ENCODE data around the gene RNF167.

The RNF167 gene

DNA sequence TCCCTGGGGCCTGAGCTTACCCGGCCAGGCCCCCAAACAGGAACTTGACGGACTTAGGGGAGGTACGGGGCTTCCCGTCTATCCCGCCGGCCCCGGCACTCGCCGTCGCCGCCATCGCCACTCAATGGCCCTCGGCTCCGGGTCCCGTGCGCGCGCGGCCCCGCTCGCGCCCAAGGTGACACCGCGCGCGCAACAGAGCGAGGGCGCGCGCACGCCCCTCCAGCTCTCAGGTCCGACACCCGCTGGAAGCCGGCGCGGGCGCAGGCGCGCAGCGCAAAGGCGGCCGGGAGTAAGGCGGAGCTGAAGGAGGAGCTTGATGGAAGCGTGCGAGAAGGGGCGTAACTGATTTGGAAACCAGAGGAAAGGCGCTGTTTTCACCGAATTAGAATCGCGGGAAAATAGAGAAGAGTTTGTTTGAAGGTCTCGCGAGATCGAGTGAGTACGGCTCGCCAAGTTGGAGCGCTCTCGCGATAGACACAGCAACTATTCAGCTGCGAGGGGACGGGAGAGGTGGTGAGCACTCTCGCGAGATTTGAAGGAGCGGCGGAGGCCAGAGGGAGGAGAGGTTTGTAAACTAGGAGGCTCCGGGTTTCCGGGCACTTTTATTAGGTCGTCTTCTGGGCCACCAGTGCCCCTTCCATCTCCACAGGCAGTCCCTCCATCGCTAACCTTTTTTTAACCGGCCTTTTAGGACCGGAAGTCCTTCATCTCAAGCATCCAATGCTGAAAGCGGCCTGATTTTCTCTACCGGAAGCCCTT, at the start of gene RNF167, which contains the start of gene SLC25A11:
Gene RNF167 (plus strand): TSS at position 473 of the 759 bp plus-strand sequence. CDS start 642 bp downstream, outside the sequence.
Gene SLC25A11 (minus strand): TSS at position 251 of the 759 bp plus-strand sequence. CDS start 136 bp downstream, at position 115.
- no peak for TF ChIP-seq JUND (IDR thresholded peaks at IDR 0.05; ENCODE audit: low read depth)
- in situ Hi-C loops (cut with HindIII; ENCODE audit: low pct_unique_long_range_greater_than_20kb, low sequenced_read_pairs), result no loop called here
- peak; percentile 93 to 99 for DNase-seq (ENCODE audit: low read depth in 1 of 2, low spot score in 1 of 2)

DNA sequence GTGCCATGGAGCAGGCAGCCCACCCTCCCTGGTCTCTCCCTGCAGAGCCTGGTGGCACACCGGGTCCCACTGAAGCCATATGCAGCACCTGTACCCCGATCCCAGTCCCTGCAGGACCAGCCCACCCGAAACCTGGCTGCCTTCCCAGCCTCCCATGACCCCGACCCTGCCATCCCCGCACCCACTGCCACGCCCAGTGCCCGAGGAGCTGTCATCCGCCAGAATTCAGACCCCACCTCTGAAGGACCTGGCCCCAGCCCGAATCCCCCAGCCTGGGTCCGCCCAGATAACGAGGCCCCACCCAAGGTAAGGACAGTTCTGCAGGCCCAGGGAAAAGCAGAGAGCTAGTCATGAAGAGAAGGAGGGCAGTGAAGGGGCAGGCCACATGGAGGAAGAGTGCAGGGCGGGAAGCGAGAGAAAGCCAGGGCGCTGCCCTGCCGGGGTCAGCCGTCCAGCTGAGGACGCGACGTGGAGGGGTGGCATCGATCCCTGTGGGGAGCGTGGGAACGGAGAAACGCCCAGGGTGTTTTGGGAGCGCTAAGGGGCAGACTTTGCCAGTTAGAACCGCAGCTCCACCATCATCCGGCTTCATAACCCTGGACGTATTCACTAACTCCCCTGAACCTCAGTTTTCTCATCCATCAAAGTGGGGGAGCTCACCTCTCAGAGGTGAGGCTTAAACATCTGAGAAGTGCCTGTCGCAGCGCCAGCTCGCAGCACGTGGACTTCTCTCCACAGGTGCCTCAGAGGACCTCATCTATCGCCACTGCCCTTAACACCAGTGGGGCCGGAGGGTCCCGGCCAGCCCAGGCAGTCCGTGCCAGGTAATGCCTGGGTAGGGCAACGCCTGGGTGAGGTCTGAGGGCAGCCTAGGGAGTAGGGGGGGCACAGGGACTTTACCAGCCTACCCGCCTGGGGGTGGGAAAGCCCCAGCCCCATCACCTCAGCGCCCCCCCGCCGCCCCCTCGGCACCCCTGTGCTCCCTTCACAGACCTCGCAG, 48.4 kb upstream of the RNF167 start:
- no peak for DNase-seq (ENCODE audit: low read depth in 1 of 2, low spot score in 1 of 2)
- in situ Hi-C loops (cut with HindIII; ENCODE audit: low pct_unique_long_range_greater_than_20kb, low sequenced_read_pairs), result no loop called here
- no peak for TF ChIP-seq JUND (IDR thresholded peaks at IDR 0.05; ENCODE audit: low read depth)

DNA sequence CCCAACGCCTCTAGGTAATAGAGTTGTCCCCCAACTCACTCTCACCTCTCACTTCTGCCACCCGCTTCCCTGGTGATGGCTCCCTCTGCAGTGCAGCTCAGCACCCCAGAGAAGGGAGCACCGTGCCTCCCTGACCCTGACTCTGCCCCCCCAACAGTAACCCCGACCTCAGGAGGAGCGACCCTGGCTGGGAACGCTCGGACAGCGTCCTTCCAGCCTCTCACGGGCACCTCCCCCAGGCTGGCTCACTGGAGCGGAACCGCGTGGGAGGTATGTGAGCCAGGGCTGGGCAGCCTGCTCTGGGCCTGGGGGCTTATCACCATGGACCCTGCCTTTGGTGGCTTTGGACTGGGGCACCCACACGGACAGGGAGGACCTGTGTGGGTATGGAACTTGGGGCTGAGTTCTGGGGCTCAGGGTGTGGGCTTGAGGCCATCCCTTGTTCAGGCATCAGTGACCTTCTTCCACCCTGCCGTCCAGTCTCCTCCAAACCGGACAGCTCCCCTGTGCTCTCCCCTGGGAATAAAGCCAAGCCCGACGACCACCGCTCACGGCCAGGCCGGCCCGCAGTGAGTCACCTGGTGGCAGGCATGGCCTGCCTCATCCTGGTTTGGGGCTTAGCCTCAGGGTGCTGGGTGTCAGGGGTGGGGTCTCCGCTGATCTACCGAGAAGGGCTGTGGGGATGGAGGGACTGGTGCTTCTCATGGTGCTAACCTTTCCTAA, 47.4 kb upstream of the RNF167 start:
- in situ Hi-C loops (cut with HindIII; ENCODE audit: low pct_unique_long_range_greater_than_20kb, low sequenced_read_pairs), result no loop called here
- no peak for TF ChIP-seq JUND (IDR thresholded peaks at IDR 0.05; ENCODE audit: low read depth)
- DNase-seq (ENCODE audit: low read depth in 1 of 2, low spot score in 1 of 2), result no peak

DNA sequence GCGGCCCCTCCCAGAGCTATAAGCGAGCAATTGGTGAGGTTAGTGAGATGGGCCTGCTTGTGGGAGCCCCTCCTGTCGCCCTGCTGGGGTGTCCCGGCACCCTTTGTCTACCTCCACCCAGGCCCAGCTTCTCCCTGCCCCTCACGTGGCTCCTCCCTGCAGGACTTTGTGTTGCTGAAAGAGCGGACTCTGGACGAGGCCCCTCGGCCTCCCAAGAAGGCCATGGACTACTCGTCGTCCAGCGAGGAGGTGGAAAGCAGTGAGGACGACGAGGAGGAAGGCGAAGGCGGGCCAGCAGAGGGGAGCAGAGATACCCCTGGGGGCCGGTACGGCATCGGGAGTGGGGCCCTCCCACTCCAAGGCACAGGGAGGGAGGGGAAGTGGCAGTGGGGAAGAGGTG, 46.8 kb upstream of the RNF167 start:
- no peak for DNase-seq (ENCODE audit: low read depth in 1 of 2, low spot score in 1 of 2)
- in situ Hi-C loops (cut with HindIII; ENCODE audit: low pct_unique_long_range_greater_than_20kb, low sequenced_read_pairs), result no loop called here
- TF ChIP-seq JUND (IDR thresholded peaks at IDR 0.05; ENCODE audit: low read depth), result no peak

- in situ Hi-C loops (cut with HindIII; ENCODE audit: low pct_unique_long_range_greater_than_20kb, low sequenced_read_pairs), result no loop called here
- no peak for DNase-seq (ENCODE audit: low read depth in 1 of 2, low spot score in 1 of 2)
- TF ChIP-seq JUND (IDR thresholded peaks at IDR 0.05; ENCODE audit: low read depth), result no peak
Measured at GRCh38 chr17:4893721-4894560, 46.1 kb upstream of the RNF167 start.

DNA sequence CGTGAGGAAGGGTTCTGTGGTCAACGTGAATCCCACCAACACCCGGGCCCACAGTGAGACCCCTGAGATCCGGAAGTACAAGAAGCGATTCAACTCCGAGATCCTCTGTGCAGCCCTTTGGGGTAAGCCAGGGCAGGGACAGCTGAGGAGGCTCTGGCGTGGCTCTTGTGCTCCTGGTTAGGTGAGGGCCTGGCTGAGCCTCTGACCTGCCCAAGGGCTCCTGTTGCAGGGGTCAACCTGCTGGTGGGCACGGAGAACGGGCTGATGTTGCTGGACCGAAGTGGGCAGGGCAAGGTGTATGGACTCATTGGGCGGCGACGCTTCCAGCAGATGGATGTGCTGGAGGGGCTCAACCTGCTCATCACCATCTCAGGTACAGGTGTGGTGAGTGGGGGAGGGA, 44.9 kb upstream of the RNF167 start:
- in situ Hi-C loops (cut with HindIII; ENCODE audit: low pct_unique_long_range_greater_than_20kb, low sequenced_read_pairs), result no loop called here
- TF ChIP-seq JUND (IDR thresholded peaks at IDR 0.05; ENCODE audit: low read depth), result no peak
- no peak for DNase-seq (ENCODE audit: low read depth in 1 of 2, low spot score in 1 of 2)

DNA sequence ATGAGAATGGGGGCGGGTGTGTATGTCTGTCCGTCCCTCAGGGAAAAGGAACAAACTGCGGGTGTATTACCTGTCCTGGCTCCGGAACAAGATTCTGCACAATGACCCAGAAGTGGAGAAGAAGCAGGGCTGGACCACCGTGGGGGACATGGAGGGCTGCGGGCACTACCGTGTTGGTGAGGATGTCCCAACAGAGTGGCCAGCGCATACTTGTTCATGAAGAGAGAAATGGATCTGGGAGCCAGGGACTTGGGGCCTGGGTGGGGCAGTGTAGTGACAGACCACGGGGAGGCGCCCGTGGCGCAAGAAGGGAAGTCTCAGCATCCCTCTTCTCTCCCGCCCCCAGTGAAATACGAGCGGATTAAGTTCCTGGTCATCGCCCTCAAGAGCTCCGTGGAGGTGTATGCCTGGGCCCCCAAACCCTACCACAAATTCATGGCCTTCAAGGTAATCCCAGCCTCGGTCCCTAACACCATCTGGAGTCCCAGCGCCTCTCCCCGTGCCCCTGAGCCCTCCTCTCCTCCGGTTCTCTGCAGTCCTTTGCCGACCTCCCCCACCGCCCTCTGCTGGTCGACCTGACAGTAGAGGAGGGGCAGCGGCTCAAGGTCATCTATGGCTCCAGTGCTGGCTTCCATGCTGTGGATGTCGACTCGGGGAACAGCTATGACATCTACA, 44.3 kb upstream of the RNF167 start:
- TF ChIP-seq JUND (IDR thresholded peaks at IDR 0.05; ENCODE audit: low read depth), result no peak
- in situ Hi-C loops (cut with HindIII; ENCODE audit: low pct_unique_long_range_greater_than_20kb, low sequenced_read_pairs), result no loop called here
- no peak for DNase-seq (ENCODE audit: low read depth in 1 of 2, low spot score in 1 of 2)

- in situ Hi-C loops (cut with HindIII; ENCODE audit: low pct_unique_long_range_greater_than_20kb, low sequenced_read_pairs), result no loop called here
- TF ChIP-seq JUND (IDR thresholded peaks at IDR 0.05; ENCODE audit: low read depth), result no peak
- DNase-seq (ENCODE audit: low read depth in 1 of 2, low spot score in 1 of 2), result no peak
Measured at GRCh38 chr17:4896332-4897197, 43.5 kb upstream of the RNF167 start.

GRCh38 chr17:4897198-4897687, 42.8 kb upstream of the RNF167 start:
- TF ChIP-seq JUND (IDR thresholded peaks at IDR 0.05; ENCODE audit: low read depth), result no peak
- no peak for DNase-seq (ENCODE audit: low read depth in 1 of 2, low spot score in 1 of 2)
- in situ Hi-C loops (cut with HindIII; ENCODE audit: low pct_unique_long_range_greater_than_20kb, low sequenced_read_pairs), result no loop called here

DNA sequence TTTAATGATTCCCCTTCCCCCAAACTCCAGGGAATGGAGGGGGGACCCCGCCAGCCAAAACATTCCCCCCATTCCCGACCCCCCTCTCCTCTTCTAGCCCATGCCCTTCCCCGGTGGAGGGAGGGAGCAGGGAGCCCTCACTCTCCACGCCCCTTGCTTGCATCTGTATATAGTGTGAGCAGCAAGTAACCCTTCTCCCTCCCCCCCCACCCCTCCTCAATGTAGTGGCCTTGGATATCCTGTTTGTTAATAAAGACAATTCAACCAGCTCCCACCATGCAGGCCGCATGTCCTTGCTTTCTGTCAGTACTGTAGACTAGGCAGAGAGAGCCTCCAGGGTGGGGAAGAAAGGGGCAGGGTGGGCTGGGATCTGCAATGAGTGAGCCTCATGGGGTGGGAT, 42.3 kb upstream of the RNF167 start:
- no peak for TF ChIP-seq JUND (IDR thresholded peaks at IDR 0.05; ENCODE audit: low read depth)
- no peak for DNase-seq (ENCODE audit: low read depth in 1 of 2, low spot score in 1 of 2)
- in situ Hi-C loops (cut with HindIII; ENCODE audit: low pct_unique_long_range_greater_than_20kb, low sequenced_read_pairs), result no loop called here
